ENCODE results near the gene UGT1A1. TPM values are rescaled to one million over a fixed set of nuclear protein-coding genes. Genes with fewer than 3 reads are reported as not detected.

UGT1A1 gene
- total RNA-seq, 1 donor from 2014 or later, result not detected

- DNase-seq (ENCODE audit: low spot score), result no peak
- intact Hi-C loops (cut with DNase I), result no loop called here
These were observed 33.5 kb downstream of the UGT1A1 start for GRCh38 chr2:233793465-233794127.

GRCh38 chr2:233794128-233794658, 34.1 kb downstream of the UGT1A1 start:
- intact Hi-C loops (cut with DNase I), result no loop called here
- no peak for DNase-seq (ENCODE audit: low spot score)

- intact Hi-C loops (cut with DNase I), result no loop called here
- DNase-seq (ENCODE audit: low spot score), result no peak
These were observed 35.7 kb downstream of the UGT1A1 start for GRCh38 chr2:233795735-233796171.

GRCh38 chr2:233796254-233796653, 36.2 kb downstream of the UGT1A1 start:
- intact Hi-C loops (cut with DNase I), result no loop called here
- DNase-seq (ENCODE audit: low spot score), result no peak

GRCh38 chr2:233798335-233799086, 38.4 kb downstream of the UGT1A1 start:
- no peak for DNase-seq (ENCODE audit: low spot score)

GRCh38 chr2:233799087-233799665, 39.1 kb downstream of the UGT1A1 start:
- DNase-seq (ENCODE audit: low spot score), result no peak
- intact Hi-C loops (cut with DNase I), result no loop called here

More at GRCh38 chr2:233798335-233799086, 38.4 kb downstream of the UGT1A1 start:
- intact Hi-C loops (cut with DNase I), result no loop called here

- intact Hi-C loops (cut with DNase I), result no loop called here
- no peak for DNase-seq (ENCODE audit: low spot score)
These were observed 39.6 kb downstream of the UGT1A1 start for GRCh38 chr2:233799716-233800115.

GRCh38 chr2:233800208-233800607, 40.1 kb downstream of the UGT1A1 start:
- DNase-seq (ENCODE audit: low spot score), result no peak
- intact Hi-C loops (cut with DNase I), result no loop called here

- intact Hi-C loops (cut with DNase I), result no loop called here
- DNase-seq (ENCODE audit: low spot score), result no peak
These were observed 41.5 kb downstream of the UGT1A1 start for GRCh38 chr2:233801357-233802131.

GRCh38 chr2:233802132-233802815, 42.2 kb downstream of the UGT1A1 start:
- no peak for DNase-seq (ENCODE audit: low spot score)
- intact Hi-C loops (cut with DNase I), result no loop called here

- no peak for DNase-seq (ENCODE audit: low spot score)
These were observed 43.3 kb downstream of the UGT1A1 start for GRCh38 chr2:233803292-233803911.

GRCh38 chr2:233803994-233804393, 43.9 kb downstream of the UGT1A1 start:
- intact Hi-C loops (cut with DNase I), result no loop called here
- DNase-seq (ENCODE audit: low spot score), result no peak

More at GRCh38 chr2:233803292-233803911, 43.3 kb downstream of the UGT1A1 start:
- intact Hi-C loops (cut with DNase I), result no loop called here

- no peak for DNase-seq (ENCODE audit: low spot score)
- intact Hi-C loops (cut with DNase I), result no loop called here
These were observed 47.3 kb downstream of the UGT1A1 start for GRCh38 chr2:233807215-233807865.

GRCh38 chr2:233807966-233808935, 48.2 kb downstream of the UGT1A1 start:
- intact Hi-C loops (cut with DNase I), result no loop called here

GRCh38 chr2:233810385-233810784, 50.3 kb downstream of the UGT1A1 start:
- intact Hi-C loops (cut with DNase I), result no loop called here
- no peak for DNase-seq (ENCODE audit: low spot score)

More at GRCh38 chr2:233807966-233808935, 48.2 kb downstream of the UGT1A1 start:
- no peak for DNase-seq (ENCODE audit: low spot score)

GRCh38 chr2:233811087-233811486, 51.0 kb downstream of the UGT1A1 start:
- intact Hi-C loops (cut with DNase I), result no loop called here

GRCh38 chr2:233811732-233812131, 51.7 kb downstream of the UGT1A1 start:
- intact Hi-C loops (cut with DNase I), result no loop called here
- peak; percentile 38 for DNase-seq (ENCODE audit: low spot score)

More at GRCh38 chr2:233811087-233811486, 51.0 kb downstream of the UGT1A1 start:
- DNase-seq (ENCODE audit: low spot score), result peak; percentile 53

All from cardiac septum (tissue), 1 donor.